GM18517 (cell line): ENCODE data around the gene CNTNAP5.
"Not testable (repeated sequence)": the region's sequence is repeated elsewhere in the genome, so short reads cannot be mapped to it uniquely, and the experiment has no call there.

Source experiments
- ATAC-seq: cut with Tn5 transposase; IDR thresholded peaks from one replicate; pipeline ENCODE4 v1.9.1; 2021; ENCODE audit warnings: mild to moderate bottlenecking, moderate library complexity; ENCODE audit not compliant: unreplicated experiment

CNTNAP5 gene

GRCh38 chr2:124317628-124318027 is 292.5 kb downstream of the CNTNAP5 start:
- ATAC-seq = no peak

- ATAC-seq = no peak
Observed at GRCh38 chr2:124318913-124319312, 293.8 kb downstream of the CNTNAP5 start.

GRCh38 chr2:124319577-124319976 is 294.5 kb downstream of the CNTNAP5 start:
- ATAC-seq = no peak

- ATAC-seq = no peak
Observed at GRCh38 chr2:124320051-124320688, 295.1 kb downstream of the CNTNAP5 start.

- ATAC-seq = no peak
Observed at GRCh38 chr2:124323321-124323720, 298.2 kb downstream of the CNTNAP5 start.

DNA sequence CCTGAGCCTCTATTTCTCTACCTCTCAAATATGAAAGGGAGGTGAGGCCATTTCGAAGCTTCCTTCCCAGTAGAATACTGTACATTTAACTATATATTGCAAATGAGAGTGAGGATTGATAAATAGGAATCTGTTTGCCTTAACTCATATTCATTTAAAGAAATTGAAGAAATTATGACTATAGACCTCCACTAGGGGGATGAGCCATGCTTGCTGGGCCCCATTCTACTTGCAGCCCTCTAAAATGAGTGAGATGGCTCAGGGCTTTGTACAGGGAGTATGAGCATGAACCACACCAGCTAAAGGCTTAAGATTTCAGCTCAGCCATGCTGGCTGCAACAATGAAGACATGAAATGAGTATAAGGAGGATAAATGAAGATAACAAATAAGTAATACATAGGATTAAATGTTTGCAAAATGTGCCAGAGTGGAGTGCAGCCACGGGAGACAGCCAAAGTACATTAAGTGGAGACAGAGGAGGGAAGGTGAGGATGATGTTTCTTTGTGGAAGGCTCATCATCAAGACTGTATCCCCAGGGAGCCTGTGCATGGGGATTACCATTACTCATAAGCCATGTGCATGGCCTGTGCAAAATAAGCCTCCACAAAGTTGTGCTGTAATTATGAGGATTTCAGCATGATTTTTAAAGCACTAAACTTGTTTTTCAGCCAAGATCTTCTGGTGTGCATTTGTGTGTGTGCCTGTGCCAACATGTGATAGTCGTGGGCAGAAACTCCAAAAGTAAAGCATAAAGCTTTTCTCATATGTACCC is 300.8 kb downstream of the CNTNAP5 start:
- ATAC-seq = no peak

GRCh38 chr2:124327303-124327702 is 302.2 kb downstream of the CNTNAP5 start:
- no peak for ATAC-seq

- no peak for ATAC-seq
Observed at GRCh38 chr2:124328397-124328796, 303.3 kb downstream of the CNTNAP5 start.

GRCh38 chr2:124333784-124334183 is 308.7 kb downstream of the CNTNAP5 start:
- ATAC-seq = no peak

DNA sequence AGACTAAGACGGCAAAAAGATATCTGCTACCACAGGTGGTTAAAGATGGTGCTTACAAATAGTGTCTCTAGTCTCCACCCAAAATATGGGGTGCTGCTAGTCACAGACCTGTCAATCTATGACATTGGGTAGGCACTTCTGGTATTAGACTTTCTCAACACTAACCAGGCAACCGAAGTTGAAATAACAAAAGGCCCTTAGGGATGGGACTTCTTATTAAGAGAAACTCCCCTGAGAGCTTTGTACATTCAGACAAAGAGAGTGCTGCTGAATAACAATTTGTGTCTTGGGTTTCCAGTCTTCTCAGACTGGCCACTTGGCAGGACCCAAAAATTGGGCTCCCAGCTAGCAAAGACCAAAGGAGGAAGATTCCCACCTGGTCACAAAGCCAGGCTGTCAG is 310.0 kb downstream of the CNTNAP5 start:
- no peak for ATAC-seq

DNA sequence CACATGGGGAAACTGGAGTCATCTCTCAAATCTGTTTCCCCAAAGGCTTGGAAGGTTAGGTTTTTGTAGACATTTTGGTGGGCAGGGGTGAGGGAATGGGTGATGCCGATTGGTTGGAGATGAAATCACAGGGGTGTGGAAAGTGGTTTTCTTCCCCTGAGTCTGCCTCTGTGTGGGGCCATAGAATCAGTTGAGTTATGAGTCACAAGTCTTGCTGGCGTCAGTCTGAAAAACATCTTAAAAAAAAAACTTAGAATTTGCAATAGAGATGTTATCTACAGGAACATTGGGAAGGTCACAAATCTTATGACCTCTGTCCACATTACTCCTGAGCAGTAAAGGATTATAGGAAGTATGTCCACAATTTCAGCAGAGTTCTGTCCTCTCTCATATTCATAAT is 314.6 kb downstream of the CNTNAP5 start:
- no peak for ATAC-seq

GRCh38 chr2:124343827-124344498 is 318.9 kb downstream of the CNTNAP5 start:
- no peak for ATAC-seq

- no peak for ATAC-seq
Observed at GRCh38 chr2:124347209-124347608, 322.1 kb downstream of the CNTNAP5 start.

DNA sequence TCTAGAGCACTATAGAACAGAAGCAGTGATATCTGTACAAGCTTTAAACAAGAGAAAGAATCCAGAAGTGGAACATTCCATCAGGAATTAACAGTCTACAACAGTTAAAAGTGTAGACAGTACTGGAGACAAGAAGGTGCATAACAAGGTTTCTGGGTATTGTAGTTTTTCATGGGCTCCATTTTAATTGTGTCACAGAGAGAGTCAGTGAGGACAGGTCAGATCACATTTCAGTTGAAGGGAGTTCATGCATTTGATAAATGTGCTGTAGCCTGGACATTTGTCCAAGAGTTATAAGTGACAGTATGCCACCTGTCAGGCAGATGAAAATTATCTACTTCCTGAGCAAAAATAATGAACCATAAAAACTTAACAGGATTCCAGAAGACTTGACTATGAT is 328.6 kb downstream of the CNTNAP5 start:
- no peak for ATAC-seq

DNA sequence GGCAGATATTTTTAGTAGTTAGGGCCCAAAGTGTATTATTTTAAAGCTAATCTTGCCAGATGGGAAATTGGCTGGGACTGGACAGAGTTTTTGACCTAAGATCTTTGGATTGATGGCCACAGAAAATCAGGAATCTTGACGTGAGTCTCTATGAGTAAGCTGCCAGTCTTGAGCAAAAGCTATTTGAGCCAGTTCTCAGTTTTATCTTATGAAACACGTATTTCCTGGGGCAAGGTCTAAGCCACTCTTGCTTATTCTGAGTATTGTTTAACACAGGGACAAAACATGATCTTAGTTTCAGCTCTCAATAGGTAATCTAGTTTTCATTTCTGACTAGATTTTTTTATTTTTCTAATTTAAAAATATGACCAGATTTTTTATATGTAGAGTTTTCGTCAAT is 329.4 kb downstream of the CNTNAP5 start:
- no peak for ATAC-seq

DNA sequence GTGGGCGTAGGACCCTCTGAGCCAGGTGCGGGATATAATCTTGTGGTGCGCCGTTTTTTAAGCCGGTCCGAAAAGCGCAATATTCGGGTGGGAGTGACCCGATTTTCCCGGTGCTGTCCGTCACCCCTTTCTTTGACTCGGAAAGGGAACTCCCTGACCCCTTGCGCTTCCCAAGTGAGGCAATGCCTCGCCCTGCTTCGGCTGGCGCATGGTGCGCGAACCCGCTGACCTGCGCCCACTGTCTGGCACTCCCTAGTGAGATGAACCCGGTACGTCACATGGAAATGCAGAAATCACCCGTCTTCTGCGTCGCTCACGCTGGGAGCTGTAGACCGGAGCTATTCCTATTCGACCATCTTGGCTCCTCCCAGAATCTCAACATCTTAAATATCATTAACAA is 336.9 kb downstream of the CNTNAP5 start:
- not testable (repeated sequence) for ATAC-seq

DNA sequence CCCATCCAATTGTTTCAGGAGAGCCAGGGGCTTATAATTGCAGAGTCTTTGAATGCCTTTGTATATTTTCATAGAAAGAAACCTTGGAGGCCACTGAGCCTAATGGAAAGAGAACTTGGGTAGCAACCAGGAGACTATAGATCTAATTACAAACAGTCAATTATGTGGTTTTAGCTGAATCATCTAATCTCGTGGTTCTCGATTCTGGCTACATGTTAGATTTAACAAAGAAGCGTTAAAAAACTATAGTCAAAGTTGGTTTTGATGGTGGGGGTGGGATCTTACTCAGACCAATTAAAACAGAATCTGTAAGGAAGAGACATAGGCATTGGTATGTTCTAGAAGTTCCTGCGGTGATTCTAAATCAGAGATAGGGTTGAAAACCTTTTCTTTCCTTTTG is 344.1 kb downstream of the CNTNAP5 start:
- ATAC-seq = no peak

DNA sequence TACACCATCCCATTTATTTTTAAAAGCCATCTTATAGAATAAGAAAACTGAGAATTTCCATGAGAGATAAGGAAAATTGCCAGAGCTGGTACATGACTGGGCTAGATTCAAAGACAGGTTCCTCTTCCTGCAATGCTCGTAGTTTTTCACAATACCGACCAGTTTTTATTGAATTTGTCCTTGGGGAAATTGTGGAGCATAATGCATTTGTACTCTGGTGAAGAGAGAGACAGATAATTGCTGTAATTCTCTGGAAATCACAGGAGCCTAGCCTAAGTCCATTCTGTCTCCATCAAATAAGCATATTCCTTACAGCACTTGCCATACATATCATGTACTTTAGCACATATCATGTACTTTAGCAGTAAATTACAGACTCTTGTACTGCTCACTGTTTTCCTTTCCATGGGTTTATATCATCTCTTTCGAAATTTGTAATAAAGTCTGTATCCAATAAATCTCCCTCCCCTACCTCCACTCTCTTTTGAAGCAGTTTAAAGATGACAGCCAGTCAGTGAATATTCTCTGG is 355.2 kb downstream of the CNTNAP5 start:
- no peak for ATAC-seq

- ATAC-seq = no peak
Observed at GRCh38 chr2:124382067-124382618, 357.1 kb downstream of the CNTNAP5 start.

- no peak for ATAC-seq
Observed at GRCh38 chr2:124395961-124396360, 370.9 kb downstream of the CNTNAP5 start.

GRCh38 chr2:124402274-124402673 is 377.2 kb downstream of the CNTNAP5 start:
- ATAC-seq = no peak
